Measurements from ENCODE around the gene EHBP1L1.

The EHBP1L1 gene

DNA sequence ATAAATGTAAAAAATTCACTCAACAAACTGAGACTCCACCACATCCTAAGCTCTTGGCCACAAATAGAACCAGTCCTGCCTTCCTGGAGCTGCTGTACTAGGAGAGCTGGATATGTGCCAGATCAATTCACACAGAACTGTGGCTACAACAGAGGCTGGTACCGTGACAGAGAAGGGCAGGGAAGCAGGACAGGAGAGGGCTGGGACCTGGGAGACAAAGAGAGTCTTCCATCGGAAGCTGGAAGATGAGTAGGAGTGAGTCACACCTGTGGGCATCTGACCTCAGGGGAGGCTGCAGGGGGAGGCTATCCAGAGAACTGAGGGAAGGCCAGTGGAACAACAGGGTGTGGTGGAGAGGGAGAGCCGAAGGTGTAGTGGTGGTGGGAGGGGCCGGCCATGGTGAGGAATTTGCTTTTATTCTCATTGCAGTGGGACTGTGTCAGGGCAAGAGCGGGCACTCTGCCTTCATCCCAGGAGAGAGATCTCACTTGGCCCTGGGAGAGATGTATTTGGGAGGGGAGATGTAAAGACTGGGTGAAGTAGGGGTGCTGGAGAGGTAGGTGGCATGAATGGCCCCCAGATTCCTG is 15.8 kb upstream of the EHBP1L1 start (continued):
- TF ChIP-seq ZNF26 (tag by site-specific recombination; IDR thresholded peaks at IDR 0.05) (no peak), ZNF132 (tag by site-specific recombination; IDR thresholded peaks at IDR 0.05; ENCODE audit: borderline replicate concordance) (no peak), REPIN1 (tag by site-specific recombination; IDR thresholded peaks at IDR 0.05; ENCODE audit: low read depth) (no peak), KLF10 (tag by site-specific recombination; IDR thresholded peaks at IDR 0.05) (no peak), ZNF610 (tag by site-specific recombination; IDR thresholded peaks at IDR 0.05; ENCODE audit: borderline replicate concordance) (no peak), ZEB2 (tag by site-specific recombination; IDR thresholded peaks at IDR 0.05) (0 out of 2 replicates have a peak, but pooled peaks have one; percentile 25), BCL11A (tag by site-specific recombination; IDR thresholded peaks at IDR 0.05; ENCODE audit: low read depth) (no peak), ZBTB26 (tag by site-specific recombination; optimal IDR thresholded peaks at IDR 0.05) (no peak), KLF1 (tag by site-specific recombination; IDR thresholded peaks at IDR 0.05) (peak; percentile 75), ZNF2 (tag by site-specific recombination; IDR thresholded peaks at IDR 0.05) (no peak), MYNN (tag by site-specific recombination; IDR thresholded peaks at IDR 0.05; ENCODE audit: borderline replicate concordance) (peak; percentile 67), ZNF530 (tag by site-specific recombination; IDR thresholded peaks at IDR 0.05; ENCODE audit: low read depth) (no peak)
- TF ChIP-seq, protein P1, sequence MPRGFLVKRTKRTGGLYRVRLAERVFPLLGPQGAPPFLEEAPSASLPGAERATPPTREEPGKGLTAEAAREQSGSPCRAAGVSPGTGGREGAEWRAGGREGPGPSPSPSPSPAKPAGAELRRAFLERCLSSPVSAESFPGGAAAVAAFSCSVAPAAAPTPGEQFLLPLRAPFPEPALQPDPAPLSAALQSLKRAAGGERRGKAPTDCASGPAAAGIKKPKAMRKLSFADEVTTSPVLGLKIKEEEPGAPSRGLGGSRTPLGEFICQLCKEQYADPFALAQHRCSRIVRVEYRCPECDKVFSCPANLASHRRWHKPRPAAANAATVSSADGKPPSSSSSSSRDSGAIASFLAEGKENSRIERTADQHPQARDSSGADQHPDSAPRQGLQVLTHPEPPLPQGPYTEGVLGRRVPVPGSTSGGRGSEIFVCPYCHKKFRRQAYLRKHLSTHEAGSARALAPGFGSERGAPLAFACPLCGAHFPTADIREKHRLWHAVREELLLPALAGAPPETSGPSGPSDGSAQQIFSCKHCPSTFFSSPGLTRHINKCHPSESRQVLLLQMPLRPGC (tag by site-specific recombination; IDR thresholded peaks at IDR 0.05) = 0 out of 2 replicates have a peak, but pooled peaks have one; percentile 55

DNA sequence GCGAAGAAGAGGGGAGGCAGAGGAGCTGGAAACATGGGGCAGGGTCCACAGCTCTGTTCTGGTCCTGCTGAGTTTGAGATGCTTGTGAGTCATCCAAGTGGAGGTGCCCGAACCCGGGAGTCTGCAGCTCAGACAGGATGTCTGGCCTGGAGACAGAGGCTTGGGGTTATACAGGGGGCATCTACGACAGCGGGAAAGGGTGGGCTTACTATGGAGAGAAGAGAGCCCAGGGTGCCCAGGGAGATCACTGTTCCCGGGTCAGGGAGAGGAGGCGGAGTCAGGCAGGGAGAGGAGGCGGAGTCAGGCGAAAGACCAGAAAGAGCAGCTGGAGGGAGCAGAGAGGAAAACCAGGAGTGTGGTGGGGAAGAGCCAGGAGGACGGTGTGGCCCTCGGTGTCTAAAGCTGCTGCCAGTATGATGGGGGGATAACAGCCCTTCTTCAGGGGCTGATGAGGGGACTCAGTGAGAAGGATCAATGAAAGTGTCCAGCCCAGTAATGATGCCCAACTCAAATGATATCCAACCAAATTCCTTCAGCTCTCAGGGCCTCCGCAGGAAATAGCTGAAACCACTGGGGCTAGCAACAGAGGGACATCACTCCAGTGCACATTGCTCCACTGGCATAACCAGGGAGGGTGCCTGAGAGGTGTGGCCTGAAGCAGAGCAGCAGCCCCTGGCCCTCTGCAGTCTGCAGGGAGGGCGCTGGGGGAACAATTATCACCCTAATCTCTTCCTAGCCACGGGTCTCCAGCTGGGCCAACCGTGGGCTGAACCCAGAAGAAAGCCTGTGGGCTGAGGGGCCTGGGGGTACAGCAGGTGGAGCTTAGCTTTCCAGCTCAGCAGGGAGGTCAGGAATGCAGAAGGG is 15.1 kb upstream of the EHBP1L1 start:
- H3K9me3 ChIP-seq (ENCODE audit: control insufficient read depth, insufficient read depth, low read depth, low read length) = no peaks in the 10 kb centered on the region
- POLR2A ChIA-PET = interaction anchor here (0.8 to 4.1 kb wide), 9 partner anchors 9 to 138 kb away, joined by 3 to 41 read pairs (median 9); partner anchors contain the start of genes FAM89B, MALAT1, NEAT1 and SCYL1
- CTCF ChIA-PET = interaction anchor here (0.6 to 5.3 kb wide), 8 partner anchors 9 to 232 kb away, joined by 3 to 44 read pairs (median 5); partner anchors contain the start of genes FAM89B and ZNRD2
- H3K36me3 ChIP-seq (ENCODE audit: control insufficient read depth in 2 of 2, insufficient read depth in 1 of 2, low read length in 2 of 2) = no peaks in the 10 kb centered on the region
- no peak overlapping the region for H3K4me3 ChIP-seq (ENCODE audit: low read depth, low read length)
- peak overlapping the region; percentile 34; the same call in 1 of the 2 replicates for H3K27ac ChIP-seq (ENCODE audit: extremely low read depth, low read depth, low read length)
- peaks cover 21% of the 10 kb centered on the region for H3K4me1 ChIP-seq (ENCODE audit: control insufficient read depth, insufficient read depth, low read length)
- TF ChIP-seq ZBTB20 (tag by site-specific recombination; IDR thresholded peaks at IDR 0.05) = peak; percentile 98
- no peak for TF ChIP-seq ZNF596 (tag by site-specific recombination; IDR thresholded peaks at IDR 0.05)
- TF ChIP-seq SP2 (tag by site-specific recombination; IDR thresholded peaks at IDR 0.05) = peak; percentile 31
- TF ChIP-seq ZBTB17 (tag by site-specific recombination; IDR thresholded peaks at IDR 0.05) = peak; percentile 79
- TF ChIP-seq SP3 (tag by site-specific recombination; IDR thresholded peaks at IDR 0.05) = no peak
- TF ChIP-seq ZFHX2 (tag by site-specific recombination; conservative IDR thresholded peaks at IDR 0.05) = peak; percentile 39
- TF ChIP-seq GLIS1 (tag by site-specific recombination; IDR thresholded peaks at IDR 0.05) = peak; percentile 27; the same call in 1 of the 2 replicates
- no peak for TF ChIP-seq ZNF221 (tag by site-specific recombination; IDR thresholded peaks at IDR 0.05; ENCODE audit: borderline replicate concordance)
- TF ChIP-seq ZIC2 (tag by site-specific recombination; IDR thresholded peaks at IDR 0.05) = peak; percentile 75
- TF ChIP-seq ZNF518A (tag by site-specific recombination; conservative IDR thresholded peaks at IDR 0.05; ENCODE audit: low read depth) = no peak
- peak; percentile 48 for TF ChIP-seq ZBTB8A (tag by site-specific recombination; IDR thresholded peaks at IDR 0.05)
- peak; percentile 71 for TF ChIP-seq FEZF1 (tag by site-specific recombination; IDR thresholded peaks at IDR 0.05)
- peak; percentile 20; the same call in 1 of the 2 replicates for TF ChIP-seq GLIS2 (tag by site-specific recombination; IDR thresholded peaks at IDR 0.05)
- peak; percentile 55 for TF ChIP-seq ZNF335 (tag by site-specific recombination; conservative IDR thresholded peaks at IDR 0.05)
